Stimulated activated CD4-positive, alpha-beta T cell treated with anti-CD3 and anti-CD28 coated beads, Interleukin-1b, Interleukin-23, amount 100 ng/mL, for 24 hours (primary cell): ENCODE data around the gene SLC19A3.

ENCODE experiments used
- DNase-seq, 4 experiments: peaks; one replicate each; pipeline ENCODE4 v3.0.0-alpha.2; 2020; ENCODE audit warnings: low read depth in 4 of 4, low spot score in 1 of 4

Gene SLC19A3

GRCh38 chr2:227634201-227634600, 83.6 kb downstream of the SLC19A3 start:
- DNase-seq, result no peak
